Left ventricle myocardium inferior (tissue), 1 donor: ENCODE results near the gene CHSY1. TPM values are rescaled to one million over a fixed set of nuclear protein-coding genes. Genes with fewer than 3 reads are reported as not detected.

Experiments
- DNase-seq: peaks from one replicate; pipeline ENCODE4 v3.0.0-alpha.2; 2020
- H3K27ac ChIP-seq: fragments of 200-600 bp; replicated peaks from 2 replicates; pipeline ENCODE4 v1.8.0; 2021
- H3K27me3 ChIP-seq: fragments of 200-600 bp; 2 replicates; pipeline ENCODE4 v1.8.0; 2021; ENCODE audit warnings: low read depth
- H3K36me3 ChIP-seq: fragments of 200-600 bp; 2 replicates; pipeline ENCODE4 v1.8.0; 2021
- H3K4me1 ChIP-seq: fragments of 200-600 bp; 2 replicates; pipeline ENCODE4 v1.8.0; 2021
- H3K4me3 ChIP-seq: fragments of 200-600 bp; 2 replicates; pipeline ENCODE4 v1.8.0; 2021; ENCODE audit warnings: mild to moderate bottlenecking, moderate library complexity
- H3K9me3 ChIP-seq: fragments of 200-600 bp; replicated peaks from 2 replicates; pipeline ENCODE4 v1.8.0; 2021
- intact Hi-C: fragments of 100-400 bp; cut with micrococcal nuclease; formaldehyde crosslinking; loops from one replicate; pipeline ENCODE4 v1.11.0; 2022
- total RNA-seq: library from RNA; stranded (reverse); fragmentation: NEBNext Ultra II Directional; extraction: Animal tissue kit (Norgen Biotek cat#: 25700); gene quantifications from one replicate; pipeline ENCODE4 v1.2.1, GENCODE V29; 2021
- TF ChIP-seq, protein P1 (sequence below): fragments of 200-600 bp; IDR thresholded peaks from 2 replicates; pipeline ENCODE4 v1.8.0; 2021; ENCODE audit warnings: antibody characterized with exemption, mild to moderate bottlenecking, borderline replicate concordance
- donor health status: DM: no; HTN: yes; CAD: no; lungs with severe emphysema.

Gene CHSY1
- total RNA-seq, 1 donor from 2014 or later, result 15.1 TPM

DNA sequence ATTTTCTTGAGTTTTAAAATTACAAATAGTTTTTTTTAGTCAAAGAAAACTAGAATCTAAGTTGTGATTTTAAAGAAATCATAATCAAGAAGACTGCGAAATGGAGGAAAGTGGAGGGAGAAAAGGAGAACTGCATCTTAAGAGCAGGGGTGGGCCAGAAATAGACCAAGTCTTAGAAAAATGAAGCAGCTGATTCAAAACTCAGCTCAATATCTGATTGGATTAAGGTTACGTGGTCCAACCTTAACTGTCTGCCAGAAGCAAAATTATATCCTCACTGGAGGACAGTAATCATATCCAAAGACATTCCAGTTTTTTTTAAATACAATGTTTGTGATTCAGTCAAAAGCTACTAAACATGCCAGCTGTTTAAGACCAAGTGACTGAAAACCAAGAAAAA lies 41.4 kb downstream of the CHSY1 start:
- H3K27ac ChIP-seq, result peak overlapping the region; percentile 45
- no peak for DNase-seq
- TF ChIP-seq, protein P1, sequence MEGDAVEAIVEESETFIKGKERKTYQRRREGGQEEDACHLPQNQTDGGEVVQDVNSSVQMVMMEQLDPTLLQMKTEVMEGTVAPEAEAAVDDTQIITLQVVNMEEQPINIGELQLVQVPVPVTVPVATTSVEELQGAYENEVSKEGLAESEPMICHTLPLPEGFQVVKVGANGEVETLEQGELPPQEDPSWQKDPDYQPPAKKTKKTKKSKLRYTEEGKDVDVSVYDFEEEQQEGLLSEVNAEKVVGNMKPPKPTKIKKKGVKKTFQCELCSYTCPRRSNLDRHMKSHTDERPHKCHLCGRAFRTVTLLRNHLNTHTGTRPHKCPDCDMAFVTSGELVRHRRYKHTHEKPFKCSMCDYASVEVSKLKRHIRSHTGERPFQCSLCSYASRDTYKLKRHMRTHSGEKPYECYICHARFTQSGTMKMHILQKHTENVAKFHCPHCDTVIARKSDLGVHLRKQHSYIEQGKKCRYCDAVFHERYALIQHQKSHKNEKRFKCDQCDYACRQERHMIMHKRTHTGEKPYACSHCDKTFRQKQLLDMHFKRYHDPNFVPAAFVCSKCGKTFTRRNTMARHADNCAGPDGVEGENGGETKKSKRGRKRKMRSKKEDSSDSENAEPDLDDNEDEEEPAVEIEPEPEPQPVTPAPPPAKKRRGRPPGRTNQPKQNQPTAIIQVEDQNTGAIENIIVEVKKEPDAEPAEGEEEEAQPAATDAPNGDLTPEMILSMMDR, result no peak
- no peaks in the 10 kb centered on the region for H3K27me3 ChIP-seq
- intact Hi-C loops, result no loop called here
- no peaks in the 10 kb centered on the region for H3K36me3 ChIP-seq
- no peaks in the 10 kb centered on the region for H3K9me3 ChIP-seq
- H3K4me3 ChIP-seq, result no peak overlapping the region
- H3K4me1 ChIP-seq, result peaks cover 88% of the 10 kb centered on the region

DNA sequence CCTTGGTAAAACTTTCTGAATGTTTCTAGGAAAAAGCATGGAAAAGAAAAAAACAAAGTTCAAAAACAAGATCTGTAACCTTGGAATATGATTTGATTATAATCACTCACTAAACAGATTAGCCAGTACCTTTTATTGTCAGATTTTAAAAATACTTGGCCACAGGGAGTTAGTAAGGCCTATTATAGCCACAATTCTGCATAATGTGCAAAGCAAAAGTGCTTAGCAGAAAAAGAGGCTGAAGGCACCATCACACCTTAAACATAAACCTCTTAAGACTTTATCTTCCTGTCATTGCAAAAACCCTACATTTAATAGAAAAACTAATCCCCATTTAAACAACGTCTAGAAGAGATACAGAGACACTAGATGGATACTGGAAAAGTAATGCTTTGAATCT lies 41.8 kb downstream of the CHSY1 start:
- Histone ChIP-seq H3K9me3 (no peaks in the 10 kb centered on the region), H3K27me3 (no peaks in the 10 kb centered on the region), H3K4me1 (peaks cover 88% of the 10 kb centered on the region), H3K36me3 (no peaks in the 10 kb centered on the region), H3K27ac (peak overlapping the region; percentile 45), H3K4me3 (no peak overlapping the region)
- DNase-seq, result no peak
- intact Hi-C loops, result no loop called here
- TF ChIP-seq, protein P1, result no peak

DNA sequence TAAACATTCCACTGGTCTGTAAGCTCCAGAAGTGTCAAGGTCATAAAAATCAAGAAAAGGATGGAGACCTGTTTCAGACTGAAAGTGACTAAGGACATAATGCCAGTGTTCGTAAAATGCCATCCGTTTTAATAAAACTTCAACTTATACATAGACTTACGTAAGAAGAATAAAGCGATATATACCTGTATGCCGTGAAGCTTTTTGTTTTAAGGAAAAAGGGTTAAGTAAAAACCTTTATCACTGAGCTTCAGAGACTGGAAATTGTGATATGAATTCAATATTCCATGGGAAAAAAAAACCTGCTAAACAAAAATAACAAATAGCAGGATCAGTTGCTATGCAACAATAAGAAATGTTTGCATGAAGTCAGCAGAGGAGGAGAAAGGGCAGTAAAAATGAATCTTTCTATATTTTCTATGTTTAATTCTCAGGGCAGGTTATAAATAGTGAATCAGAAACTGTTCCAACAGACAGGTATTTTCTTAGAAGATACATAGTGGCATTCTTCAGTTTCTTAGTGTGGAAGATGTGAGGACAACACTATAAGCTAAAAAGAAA lies 42.5 kb downstream of the CHSY1 start:
- no peak overlapping the region for H3K4me3 ChIP-seq
- peaks cover 95% of the 10 kb centered on the region for H3K4me1 ChIP-seq
- no peak for DNase-seq
- TF ChIP-seq, protein P1, result no peak
- peak overlapping the region; percentile 45 for H3K27ac ChIP-seq
- no peaks in the 10 kb centered on the region for H3K27me3 ChIP-seq
- no peaks in the 10 kb centered on the region for H3K9me3 ChIP-seq
- intact Hi-C loops, result no loop called here
- H3K36me3 ChIP-seq, result no peaks in the 10 kb centered on the region

DNA sequence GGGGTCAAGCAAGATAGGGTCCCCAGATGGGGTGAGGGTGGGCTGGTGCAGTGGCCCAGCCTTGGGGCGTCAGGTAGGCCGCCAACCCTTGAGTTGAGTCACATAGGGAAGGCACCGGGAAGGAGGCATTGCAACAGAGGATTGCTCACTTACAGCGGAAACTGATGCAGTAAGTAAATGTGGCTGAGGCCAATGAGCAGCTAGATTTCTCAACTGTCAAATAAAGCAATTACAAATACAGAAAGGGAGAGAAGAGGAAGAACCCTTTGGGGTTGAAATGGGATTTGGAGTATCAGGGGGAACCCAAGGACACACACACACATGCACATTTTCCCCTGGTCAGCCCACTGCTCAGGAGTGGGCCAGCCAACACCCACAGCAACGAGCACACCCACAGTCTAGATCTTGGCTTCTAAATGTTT lies 44.0 kb downstream of the CHSY1 start:
- Histone ChIP-seq H3K4me3 (no peak overlapping the region), H3K27ac (peak overlapping the region; percentile 21), H3K27me3 (no peaks in the 10 kb centered on the region), H3K4me1 (peaks cover 97% of the 10 kb centered on the region), H3K9me3 (no peaks in the 10 kb centered on the region), H3K36me3 (no peaks in the 10 kb centered on the region)
- TF ChIP-seq, protein P1, result no peak
- intact Hi-C loops, result no loop called here
- DNase-seq, result no peak

DNA sequence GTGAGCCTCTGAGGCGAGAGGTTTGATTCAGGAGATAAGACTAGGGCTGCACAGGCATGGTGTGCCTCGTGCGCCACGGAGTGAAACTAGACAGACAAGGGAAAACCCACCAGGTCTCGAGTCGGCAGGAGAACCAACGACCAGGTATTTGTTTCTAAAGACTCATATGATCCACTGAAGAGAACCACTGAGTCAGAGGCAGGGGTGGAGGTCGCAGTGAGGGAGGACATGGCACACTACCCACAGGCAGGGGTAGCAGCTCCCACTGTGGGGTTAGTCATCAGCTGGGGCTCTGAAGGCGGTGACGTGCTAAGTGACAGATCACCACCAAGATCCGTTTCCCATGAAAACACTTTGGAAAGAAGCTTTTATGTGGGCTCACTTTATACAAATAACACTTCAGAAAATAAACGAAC lies 45.7 kb downstream of the CHSY1 start:
- Histone ChIP-seq H3K36me3 (no peaks in the 10 kb centered on the region), H3K9me3 (no peaks in the 10 kb centered on the region), H3K4me3 (no peak overlapping the region), H3K4me1 (peaks cover 94% of the 10 kb centered on the region), H3K27ac (no peak overlapping the region), H3K27me3 (no peaks in the 10 kb centered on the region)
- TF ChIP-seq, protein P1, result no peak
- intact Hi-C loops, result no loop called here
- no peak for DNase-seq
